ENCODE data around the gene FGFR3.

The FGFR3 gene

DNA sequence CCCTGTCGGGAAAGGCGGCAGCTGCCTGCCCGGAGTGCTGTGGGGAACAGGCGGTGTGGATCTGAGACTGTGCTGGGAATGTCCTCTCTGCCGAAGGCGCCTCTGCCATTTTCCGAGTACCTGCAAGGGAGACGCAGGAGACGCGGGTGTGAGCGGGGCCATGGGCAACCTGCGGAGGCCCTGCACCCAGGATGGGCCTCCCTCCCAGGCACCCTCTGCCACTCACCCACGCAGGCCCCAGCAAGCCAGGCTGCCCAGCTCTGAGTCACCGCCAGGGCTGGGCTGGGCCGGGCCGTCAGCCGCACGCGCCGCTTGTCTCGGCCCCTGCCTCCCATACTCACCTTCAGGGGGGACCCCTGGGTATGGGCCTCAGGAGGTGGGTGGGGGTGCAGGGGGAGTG lies 3.5 kb upstream of the FGFR3 start:
- DNase-seq: no peak

DNA sequence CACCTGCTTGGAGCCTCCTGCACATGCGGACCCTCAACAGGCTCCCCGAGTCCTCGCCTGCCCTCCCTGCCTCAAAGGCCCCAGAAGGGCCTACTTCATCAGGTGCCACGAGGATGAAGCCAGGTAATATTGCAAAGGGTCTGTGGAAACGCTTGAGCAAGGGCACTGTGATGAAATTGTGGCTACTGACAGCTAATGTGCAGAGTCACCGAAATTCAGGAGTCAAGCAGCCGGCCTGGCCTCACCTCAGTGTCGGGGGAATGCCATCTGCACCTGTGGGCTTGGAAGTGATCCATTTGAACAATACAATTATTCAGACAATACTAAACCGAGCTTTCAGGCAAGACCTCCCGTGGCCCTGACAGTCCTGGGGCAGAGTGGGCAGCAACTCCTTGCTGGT lies 3.1 kb upstream of the FGFR3 start:
- DNase-seq: no peak

DNA sequence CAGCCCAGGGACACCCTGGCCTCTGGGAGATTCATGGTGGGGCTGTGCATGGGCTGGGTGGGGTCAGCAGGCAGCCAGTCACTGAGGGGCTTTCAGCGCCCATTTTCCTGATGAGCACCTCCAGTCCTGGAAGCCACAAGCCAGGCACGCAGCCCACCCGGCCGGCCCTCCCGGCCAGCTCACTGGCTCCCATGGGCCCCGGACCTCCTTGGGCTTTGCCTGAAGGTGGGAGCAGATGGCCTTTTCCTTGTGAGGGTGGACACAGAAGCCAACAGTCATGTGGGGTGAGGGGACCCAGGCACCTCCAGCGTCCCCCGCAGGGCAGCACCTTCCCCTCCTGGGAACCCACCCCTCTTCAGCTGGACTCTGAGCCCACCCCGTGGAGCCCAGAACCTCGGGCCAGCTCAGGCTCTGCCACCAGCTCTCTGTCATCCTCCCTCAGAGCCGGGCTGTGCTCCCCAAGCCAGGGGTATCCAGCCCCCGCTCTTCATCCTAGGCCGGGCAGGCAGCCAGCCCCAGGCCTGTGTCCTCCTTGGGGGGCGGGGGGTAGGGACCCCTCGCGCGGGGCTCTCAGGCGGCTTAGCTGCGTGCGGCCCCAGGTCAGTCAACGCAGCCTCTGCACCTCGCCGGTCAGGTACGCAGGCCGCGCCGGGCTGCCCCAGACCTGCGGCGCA lies 798 bp upstream of the FGFR3 start:
- DNase-seq: no peak

DNA sequence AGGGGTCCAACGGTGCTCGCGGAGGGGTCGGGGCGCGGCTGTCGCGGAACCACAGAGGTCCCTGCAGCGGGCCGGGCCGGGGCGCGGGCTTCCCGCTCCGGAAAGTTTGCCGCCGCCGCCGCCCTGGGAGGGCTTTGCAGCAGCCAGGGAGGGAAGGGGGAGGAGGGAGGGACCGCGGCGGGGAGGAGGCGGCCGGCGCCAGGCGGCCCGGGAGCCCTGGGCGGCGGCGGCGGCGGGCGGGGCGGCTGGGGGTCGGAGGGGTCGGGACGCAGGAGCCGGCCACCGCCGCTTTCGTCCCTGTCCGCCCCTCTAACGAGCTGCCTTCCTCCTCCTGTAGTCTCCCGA lies 375 bp downstream of the FGFR3 start:
- peak; percentile 40 for DNase-seq

DNA sequence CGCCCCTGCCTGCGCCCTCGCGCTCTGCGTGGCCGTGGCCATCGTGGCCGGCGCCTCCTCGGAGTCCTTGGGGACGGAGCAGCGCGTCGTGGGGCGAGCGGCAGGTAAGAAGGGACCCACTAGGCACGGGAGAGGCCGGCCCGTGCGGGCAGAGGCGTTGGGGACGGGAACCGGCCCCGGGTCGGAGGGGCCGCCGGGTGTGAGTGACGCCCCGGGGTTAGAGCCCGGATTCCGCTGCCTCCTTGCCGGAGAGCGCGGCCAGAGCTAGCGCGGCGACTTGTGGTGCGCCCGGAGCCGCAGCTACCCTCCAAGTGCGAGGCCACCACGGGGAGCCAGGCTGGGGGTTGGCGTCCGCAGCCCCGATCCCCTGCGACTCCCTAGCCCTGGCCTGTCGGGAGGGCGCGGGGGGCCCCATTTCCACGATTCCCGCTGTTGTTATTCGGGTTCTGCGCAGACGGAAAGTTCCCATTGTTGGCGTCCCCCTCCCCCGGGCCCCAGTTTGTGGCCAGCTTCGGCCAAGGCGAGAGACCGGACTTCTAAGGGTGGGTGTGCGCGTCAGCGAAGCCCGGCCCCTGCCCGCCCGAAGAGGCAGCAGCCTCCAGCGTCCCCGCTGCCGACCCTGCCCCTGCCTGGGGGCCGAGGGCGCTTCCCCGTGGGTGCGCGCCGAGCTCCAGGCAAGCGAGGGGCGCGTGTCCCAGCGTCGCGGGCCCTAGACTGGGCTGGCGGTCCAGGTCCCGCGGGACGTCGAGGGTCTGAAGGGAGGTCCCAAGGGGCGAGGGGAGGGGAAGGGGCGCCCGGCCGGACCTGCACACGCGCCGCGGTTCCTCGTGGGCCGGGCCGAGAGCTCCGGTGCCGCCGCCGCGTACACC lies 1.1 kb downstream of the FGFR3 start:
- DNase-seq: no peak

DNA sequence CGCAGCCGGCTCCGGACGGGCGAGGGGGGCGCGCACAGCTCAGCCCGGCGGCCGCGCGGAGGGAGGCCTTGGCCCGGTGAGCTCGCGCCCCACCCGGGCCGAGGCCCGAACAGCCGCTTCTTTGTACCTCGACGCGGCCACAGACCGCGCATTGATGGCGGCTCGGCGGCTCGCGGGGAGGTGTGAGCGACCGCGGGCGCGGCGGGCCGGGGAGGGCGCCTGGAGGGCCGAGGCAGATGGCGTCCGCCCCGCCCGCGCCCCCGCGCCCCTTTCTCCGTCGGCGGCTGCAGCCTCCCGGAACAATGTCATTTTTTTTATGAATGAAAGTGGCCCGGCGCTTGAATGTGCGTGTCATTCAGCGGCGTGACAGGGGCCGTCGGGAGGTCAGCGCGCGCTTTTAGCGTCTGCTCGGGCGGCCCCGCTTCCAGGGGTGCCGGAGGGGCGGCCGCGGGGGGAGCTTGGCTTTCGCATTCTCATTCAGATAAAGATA lies 1.8 kb downstream of the FGFR3 start:
- no peak for DNase-seq

DNA sequence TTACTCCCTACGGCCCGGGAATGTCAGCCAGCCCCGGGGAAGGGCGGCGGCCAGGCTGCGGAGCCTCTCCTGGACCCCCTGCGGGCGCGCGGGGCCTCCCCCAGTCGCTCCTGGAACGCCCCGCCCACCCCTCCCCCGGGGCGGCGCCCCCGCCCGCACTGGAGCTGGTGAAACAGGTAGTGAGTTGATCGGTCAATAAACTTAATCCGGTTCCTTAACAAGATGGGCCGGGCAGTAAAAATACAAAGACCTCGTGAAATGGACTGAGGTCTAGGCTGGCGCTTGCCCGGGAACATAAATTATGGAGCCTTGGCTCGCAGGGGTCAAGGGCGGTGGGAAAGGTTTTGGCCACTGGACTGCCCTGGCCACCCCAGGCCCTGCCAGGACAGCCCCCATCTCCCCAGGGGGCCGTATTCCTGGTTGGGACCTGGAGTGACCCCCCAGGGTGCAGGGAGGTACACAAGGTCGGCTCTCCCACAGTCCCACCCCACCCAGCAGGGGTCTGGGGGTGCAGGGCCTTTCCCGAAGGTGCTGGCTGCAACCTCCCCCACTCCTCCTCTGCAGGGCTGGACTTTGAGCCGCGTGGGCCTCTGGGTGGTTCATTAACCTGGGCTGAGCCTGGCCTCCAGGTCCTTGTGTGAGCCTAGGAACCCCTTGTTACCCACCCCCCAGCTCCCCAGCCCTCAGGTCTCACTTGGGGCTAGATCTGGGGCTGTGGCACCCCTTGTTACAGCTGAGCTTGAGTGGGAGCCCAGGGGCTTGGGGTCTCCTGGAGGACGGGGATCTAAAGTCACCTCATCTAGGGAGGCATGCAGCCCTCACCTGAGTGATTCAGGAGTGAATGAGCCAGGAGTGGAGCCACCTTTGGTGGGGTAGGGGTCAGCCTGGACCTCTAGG lies 2.5 kb downstream of the FGFR3 start:
- DNase-seq: no peak

DNA sequence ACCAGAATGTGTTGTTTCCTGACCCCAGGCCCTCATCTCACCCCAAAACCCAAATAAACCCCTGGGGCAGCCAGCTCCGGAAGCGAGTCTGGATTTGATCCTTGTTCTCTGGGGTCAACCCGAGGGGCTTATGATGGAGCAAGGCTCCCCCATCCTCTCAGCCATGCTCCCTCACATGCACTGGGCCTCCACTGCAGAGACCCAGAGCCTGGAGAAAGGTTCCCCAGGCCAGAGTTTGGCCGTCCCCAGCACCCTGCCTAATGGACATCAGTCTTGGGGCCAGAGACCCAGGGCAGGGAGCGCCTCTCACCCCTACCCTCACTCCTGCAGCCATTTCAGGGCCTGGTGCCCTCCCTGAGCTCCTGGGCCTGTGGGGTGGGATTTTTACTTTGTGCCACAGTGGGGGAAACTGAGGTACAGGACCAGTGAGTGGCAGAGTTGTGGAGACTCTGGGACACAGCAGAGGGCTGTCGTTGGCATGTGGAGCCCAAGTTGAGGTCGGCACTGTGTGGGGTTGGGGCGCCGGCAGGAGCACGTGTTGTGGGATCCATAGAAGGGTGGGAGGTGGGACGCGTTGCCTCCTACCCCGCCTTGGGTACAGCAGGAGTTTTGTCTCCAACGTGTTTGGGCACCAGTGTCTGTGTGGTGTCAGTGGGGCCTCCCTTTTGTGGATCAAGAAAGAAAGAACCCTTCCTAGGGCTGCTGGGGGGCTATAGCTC lies 3.6 kb downstream of the FGFR3 start:
- DNase-seq: no peak

DNA sequence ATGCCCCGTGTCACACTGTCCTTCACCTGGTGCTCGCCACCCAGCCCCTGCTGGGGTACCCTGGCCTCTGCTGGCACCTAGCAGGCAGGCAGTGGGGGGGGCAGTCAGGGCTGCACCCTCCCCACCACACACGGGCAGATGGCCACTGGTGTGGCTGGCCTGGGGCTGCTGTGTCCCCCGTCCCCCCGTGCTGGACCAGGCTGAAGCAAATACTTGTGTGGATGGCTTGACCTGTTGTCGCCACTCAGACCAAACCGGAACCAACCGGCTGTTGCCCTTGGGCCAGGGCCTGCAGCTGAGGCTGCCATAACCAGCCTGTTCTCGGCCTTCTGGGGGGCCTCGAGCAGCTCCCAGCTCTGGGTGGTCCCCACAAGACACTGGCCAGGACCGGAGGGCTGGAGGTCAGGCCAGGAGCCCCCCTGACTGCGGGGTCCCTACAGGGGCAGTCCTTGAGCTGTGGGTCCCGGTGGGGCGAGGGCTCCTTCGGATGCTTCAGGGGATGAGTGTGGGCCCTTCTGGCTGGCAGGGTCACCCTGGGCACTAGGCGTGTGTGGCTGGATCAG lies 4.3 kb downstream of the FGFR3 start:
- no peak for DNase-seq

DNA sequence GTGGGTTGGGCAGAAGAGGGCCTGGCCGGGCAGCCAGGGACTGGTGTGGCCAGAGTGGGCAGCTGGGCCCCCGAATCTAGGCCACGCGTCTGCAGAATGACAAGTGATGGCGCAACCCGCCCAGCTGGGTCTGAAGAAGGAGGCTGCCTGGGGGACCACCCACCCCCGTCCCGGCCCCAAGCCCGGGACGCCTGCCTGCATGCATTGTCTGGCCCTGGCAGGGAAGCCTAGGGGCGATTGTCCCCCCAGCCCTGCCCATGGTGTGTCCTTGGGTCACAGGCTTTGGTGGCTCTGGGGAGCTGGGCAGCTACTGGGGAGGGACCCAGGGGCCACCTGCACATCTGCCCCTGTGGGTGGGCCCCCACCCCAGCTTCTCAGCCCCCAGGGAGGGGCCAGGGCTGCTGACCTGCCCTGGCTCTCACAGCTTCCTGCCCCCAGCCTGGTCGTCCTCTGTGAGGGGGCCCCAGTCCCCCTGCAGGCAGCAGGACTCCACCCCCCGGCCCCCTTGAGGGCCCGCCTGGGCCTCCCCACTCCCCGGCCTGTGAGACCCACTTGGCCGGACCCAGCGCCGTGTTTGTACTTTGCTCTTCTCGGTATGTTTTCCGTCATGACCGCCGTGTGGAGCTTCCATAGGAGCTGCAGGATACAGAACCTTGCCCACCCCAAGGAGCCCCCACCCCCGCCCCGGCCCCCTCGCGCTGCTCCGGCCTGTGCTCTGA lies 4.9 kb downstream of the FGFR3 start:
- DNase-seq: no peak

DNA sequence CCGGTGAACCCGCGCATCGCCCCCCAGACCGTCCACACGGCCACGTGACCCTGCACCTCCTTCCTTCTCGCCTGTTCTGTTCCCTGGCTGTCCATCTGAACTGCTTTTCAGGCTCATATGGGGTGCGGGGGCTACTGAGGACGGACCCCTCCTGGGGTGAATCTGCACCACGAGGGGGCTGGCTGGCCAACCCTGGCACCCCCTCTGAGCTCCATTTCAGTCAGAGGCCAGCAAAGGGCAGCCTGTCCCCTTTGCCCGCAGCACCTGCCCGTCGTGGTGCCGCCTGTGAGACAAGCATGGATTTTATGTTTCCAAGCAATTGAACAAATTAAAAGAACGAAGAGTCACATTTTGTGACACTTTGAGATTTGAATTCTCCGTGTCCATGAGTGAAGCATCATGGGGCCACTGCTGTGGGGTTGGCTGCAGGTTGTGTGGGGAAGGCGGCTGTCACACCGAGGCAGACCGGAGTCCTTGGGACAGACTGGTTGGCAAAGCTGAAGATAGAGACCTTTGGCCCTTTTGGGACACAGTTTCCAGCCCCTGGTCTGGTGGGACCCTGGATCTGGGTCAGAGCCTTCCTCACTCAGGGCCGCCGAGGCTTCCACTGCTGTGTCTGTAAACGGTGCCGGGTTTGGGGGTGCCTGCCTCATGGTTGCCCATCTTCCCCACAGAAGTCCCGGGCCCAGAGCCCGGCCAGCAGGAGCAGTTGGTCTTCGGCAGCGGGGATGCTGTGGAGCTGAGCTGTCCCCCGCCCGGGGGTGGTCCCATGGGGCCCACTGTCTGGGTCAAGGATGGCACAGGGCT lies 5.7 kb downstream of the FGFR3 start:
- no peak for DNase-seq

DNA sequence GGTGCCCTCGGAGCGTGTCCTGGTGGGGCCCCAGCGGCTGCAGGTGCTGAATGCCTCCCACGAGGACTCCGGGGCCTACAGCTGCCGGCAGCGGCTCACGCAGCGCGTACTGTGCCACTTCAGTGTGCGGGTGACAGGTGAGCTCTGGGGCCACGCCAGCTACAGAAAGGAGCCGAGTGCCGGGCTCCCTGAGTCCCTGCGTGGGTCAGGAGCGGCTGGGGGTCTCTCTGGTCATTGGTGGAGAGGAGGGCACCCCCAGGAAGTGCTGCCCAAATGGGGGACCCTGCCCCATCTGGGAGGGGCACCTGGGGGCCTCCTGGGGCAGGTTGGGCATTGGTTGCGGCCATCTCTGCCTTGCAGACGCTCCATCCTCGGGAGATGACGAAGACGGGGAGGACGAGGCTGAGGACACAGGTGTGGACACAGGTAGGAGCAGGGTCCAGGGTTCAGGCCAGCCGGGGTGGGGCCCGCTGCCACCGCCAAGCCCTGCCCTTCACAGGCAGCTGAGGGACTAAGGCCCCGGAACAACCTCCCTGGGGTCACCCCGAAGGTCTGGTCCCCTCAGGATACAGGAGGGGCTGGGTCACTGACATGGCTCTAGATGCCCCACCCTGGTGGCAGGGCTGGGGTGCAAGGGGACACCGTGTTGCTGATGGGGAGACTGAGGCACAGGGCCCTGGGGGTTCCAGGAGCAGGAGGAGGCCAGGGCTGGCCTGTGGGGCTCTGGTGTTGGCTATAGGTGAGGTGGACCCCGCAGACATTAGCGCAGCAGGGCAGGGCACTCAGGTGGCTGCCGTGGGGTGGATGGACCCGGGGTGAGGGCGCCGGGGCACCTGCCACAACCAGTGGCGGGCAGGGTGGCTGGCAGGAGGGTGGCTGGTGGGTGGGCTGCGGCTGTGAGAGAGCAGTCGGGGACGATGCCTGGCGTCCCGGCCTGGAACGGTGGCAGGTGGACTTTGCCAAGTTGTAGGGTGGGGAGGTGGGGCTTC lies 6.6 kb downstream of the FGFR3 start:
- DNase-seq: no peak

DNA sequence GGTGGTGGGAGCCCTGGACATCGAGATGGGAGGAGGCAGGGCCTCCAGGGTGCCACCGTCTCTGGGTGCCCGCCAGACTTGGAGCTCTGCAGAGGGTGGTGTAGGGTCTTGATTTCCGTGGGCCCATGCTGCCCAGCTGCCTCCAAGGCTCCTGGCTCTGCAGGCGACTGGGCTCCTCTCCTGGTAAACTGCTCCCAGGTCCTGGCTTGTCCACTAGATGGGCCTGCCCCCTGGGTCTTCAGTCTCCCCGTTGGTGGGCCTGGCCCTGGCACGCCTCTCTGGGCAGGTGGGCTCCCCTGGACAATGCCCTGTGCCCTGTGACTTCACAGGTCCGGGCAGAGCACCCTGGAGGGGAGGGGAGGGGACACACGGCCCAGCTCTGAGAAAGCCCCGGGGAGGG lies 7.7 kb downstream of the FGFR3 start:
- DNase-seq: no peak

DNA sequence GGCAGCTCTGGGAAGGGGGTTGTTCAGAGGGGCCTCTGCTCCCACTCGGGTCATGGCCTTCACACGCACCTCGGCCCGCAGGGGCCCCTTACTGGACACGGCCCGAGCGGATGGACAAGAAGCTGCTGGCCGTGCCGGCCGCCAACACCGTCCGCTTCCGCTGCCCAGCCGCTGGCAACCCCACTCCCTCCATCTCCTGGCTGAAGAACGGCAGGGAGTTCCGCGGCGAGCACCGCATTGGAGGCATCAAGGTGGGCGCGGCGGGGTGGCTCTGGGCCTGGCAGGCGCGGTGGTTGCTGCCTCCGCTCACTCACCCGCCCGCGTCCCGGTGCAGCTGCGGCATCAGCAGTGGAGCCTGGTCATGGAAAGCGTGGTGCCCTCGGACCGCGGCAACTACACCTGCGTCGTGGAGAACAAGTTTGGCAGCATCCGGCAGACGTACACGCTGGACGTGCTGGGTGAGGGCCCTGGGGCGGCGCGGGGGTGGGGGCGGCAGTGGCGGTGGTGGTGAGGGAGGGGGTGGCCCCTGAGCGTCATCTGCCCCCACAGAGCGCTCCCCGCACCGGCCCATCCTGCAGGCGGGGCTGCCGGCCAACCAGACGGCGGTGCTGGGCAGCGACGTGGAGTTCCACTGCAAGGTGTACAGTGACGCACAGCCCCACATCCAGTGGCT lies 8.3 kb downstream of the FGFR3 start:
- no peak for DNase-seq

DNA sequence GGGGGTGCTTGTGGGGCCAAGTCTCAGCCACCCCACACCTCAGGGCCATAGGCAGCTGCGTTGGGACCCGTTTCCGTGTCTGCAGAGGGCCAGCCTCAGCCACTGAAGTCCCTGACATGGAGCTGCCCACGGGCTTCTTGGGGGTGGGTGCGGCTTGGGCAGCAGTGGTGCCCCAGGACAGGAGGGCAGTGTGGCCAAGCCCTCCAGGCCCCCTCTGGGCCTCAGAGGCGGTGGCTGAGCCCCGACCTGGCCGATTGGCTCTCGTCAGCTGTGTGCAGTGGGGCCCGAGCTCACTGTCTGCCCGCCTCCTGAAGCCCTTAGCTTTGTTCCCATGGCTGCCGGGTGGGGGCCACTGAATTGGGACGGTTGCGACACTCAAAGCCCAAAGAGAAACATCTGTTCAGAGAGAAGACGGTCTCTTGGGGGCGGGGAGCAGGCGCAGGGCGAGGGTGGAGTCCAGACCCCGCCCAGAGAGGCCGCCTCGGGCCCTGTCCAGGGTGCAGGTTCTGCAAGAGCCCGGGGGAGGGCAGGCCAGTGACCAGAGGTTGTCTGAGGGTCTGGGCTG lies 9.1 kb downstream of the FGFR3 start:
- no peak for DNase-seq

DNA sequence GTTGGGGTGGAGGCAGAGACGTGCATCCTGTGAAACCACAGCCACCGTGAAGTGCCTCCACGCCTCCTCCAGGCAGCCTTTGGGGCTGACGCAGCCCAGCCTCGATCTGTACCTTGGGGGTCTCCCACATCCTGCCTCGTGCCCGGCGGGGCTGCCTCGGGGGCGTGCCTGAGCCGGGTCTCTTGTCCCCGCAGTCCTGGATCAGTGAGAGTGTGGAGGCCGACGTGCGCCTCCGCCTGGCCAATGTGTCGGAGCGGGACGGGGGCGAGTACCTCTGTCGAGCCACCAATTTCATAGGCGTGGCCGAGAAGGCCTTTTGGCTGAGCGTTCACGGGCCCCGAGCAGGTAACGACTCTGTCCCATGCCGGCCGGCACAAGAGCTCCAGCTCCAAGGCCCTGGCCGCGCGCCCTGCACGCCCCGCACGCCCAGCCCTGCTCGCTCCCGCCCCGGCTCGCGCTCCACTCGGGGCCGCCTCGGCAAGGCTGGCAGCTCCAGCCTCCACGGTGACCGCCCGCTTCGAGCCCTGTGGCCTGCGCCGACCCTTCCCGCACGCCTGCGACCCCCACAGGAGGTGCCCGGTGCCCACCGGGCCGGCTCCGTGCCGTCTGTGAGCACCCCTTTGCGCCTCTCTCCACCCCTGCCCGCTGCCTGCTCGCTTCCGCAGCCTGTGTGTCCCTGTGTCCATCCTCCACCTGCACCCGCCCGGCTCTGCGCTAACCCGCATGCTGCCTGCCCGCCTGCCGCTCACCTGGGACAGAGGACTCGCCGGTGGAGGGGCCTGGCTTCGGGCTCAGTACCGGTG lies 9.8 kb downstream of the FGFR3 start:
- DNase-seq: no peak

DNA sequence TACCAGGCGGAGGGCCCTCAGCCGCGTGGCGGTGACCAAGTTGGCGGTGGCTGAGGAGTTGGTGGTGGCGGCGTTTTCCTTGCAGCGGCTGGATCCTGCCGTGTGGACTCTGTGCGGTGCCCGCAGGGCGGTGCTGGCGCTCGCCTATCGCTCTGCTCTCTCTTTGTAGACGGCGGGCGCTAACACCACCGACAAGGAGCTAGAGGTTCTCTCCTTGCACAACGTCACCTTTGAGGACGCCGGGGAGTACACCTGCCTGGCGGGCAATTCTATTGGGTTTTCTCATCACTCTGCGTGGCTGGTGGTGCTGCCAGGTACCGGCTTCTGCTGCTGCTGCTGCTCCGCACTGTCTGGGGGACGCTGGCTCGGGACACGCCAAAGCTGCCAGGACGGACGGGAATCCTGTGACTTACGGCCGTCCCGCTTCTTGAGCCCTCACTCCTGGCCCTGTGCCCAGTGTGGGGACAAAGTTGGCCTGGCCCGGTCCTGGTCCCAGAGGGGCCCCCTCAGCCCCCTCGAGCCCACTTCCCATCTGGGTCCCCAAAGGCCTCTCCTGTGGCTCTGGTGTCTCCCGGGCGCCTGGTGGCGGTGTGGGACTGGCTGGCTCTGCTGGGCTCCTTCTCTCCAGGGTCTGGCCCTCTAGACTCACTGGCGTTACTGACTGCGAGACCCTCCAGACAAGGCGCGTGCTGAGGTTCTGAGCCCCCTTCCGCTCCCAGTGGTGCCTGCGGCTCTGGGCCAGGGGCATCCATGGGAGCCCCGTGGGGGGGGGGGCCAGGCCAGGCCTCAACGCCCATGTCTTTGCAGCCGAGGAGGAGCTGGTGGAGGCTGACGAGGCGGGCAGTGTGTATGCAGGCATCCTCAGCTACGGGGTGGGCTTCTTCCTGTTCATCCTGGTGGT lies 10.7 kb downstream of the FGFR3 start:
- DNase-seq: no peak
